OCI-LY1 (cell line): ENCODE data around the gene RNF114.

Source experiments
- H2AFZ ChIP-seq: fragments of 200-600 bp; sonication (generic), shearing (Covaris generic); 2 replicates; pipeline ENCODE4 v1.6.0; 2014; ENCODE audit warnings: antibody characterized with exemption, mild to moderate bottlenecking, low read length
- H3F3A ChIP-seq: fragments of 200-600 bp; sonication (generic), shearing (Covaris generic); 2 replicates; pipeline ENCODE4 v1.6.0; 2014; ENCODE audit warnings: mild to moderate bottlenecking, antibody characterized with exemption, low read length, moderate library complexity; ENCODE audit not compliant: insufficient read depth
- H3K27ac ChIP-seq: fragments of 200-600 bp; sonication (generic); 2 replicates; pipeline ENCODE4 v1.5.1; 2014; ENCODE audit warnings: low read length, mixed run types, mild to moderate bottlenecking, low read depth; ENCODE audit not compliant: poor library complexity, severe bottlenecking
- H3K27me3 ChIP-seq: fragments of 200-600 bp; sonication (generic); 2 replicates; pipeline ENCODE4 v1.6.0; 2014; ENCODE audit warnings: antibody characterized with exemption, mild to moderate bottlenecking, low read length, moderate library complexity; ENCODE audit not compliant: insufficient read depth
- H3K36me3 ChIP-seq: fragments of 200-600 bp; sonication (generic); 2 replicates; pipeline ENCODE4 v1.6.1; 2014; ENCODE audit warnings: mild to moderate bottlenecking, antibody characterized with exemption, low read length, moderate library complexity, mixed read lengths; ENCODE audit not compliant: insufficient read depth
- H3K4me1 ChIP-seq: fragments of 200-600 bp; sonication (generic); 2 replicates; pipeline ENCODE4 v1.5.1; 2014; ENCODE audit warnings: mild to moderate bottlenecking, low read length, moderate library complexity; ENCODE audit not compliant: insufficient read depth, severe bottlenecking
- H3K4me2 ChIP-seq: fragments of 200-600 bp; sonication (generic), shearing (Covaris generic); 2 replicates; pipeline ENCODE4 v1.6.1; 2014; ENCODE audit warnings: low read length
- H3K4me3 ChIP-seq: fragments of 200-600 bp; sonication (generic); 2 replicates; pipeline ENCODE4 v1.5.1; 2014; ENCODE audit warnings: low read length, low read depth, mild to moderate bottlenecking, mixed read lengths; ENCODE audit not compliant: poor library complexity, severe bottlenecking
- H3K79me2 ChIP-seq: fragments of 200-600 bp; shearing (Covaris generic); 2 replicates; pipeline ENCODE4 v1.6.1; 2016; ENCODE audit warnings: mixed run types, low read length, mixed read lengths; ENCODE audit not compliant: insufficient read depth
- H3K9ac ChIP-seq: fragments of 200-600 bp; sonication (generic), shearing (Covaris generic); 2 replicates; pipeline ENCODE4 v1.6.1; 2014; ENCODE audit warnings: mild to moderate bottlenecking, low read length, mixed read lengths
- H3K9me2 ChIP-seq: fragments of 200-600 bp; sonication (generic), shearing (Covaris generic); 2 replicates; pipeline ENCODE4 v1.6.1; 2014; ENCODE audit warnings: low read depth, mild to moderate bottlenecking, low read length, mixed read lengths
- H3K9me3 ChIP-seq: fragments of 200-600 bp; shearing (Covaris generic); 2 replicates; pipeline ENCODE4 v1.6.1; 2014; ENCODE audit warnings: low read length, mixed read lengths
- H4K20me1 ChIP-seq: fragments of 200-600 bp; sonication (generic), shearing (Covaris generic); 2 replicates; pipeline ENCODE4 v1.6.0; 2016; ENCODE audit warnings: mild to moderate bottlenecking, low read length; ENCODE audit not compliant: insufficient read depth
- CTCF ChIP-seq: fragments of 200-600 bp; sonication (generic), shearing (Covaris generic); IDR thresholded peaks from 2 replicates; pipeline ENCODE4 v1.5.1; 2017; ENCODE audit warnings: mild to moderate bottlenecking, antibody characterized with exemption, low read length, moderate library complexity, mixed read lengths
- EZH2 ChIP-seq: fragments of 200-600 bp; sonication (generic), shearing (Covaris generic); IDR thresholded peaks from 2 replicates; pipeline ENCODE4 v1.8.0; 2017; ENCODE audit warnings: borderline replicate concordance, mixed run types, mild to moderate bottlenecking, antibody characterized with exemption, low read length, moderate library complexity, mixed read lengths

The RNF114 gene

GRCh38 chr20:49942303-49942702 is 6.1 kb downstream of the RNF114 start:
- H3K4me1 ChIP-seq: peaks cover 20% of the 10 kb centered on the region
- no peak for TF ChIP-seq EZH2
- no peak for TF ChIP-seq CTCF
- no peaks in the 10 kb centered on the region for H3F3A ChIP-seq
- H2AFZ ChIP-seq: no peak overlapping the region
- no peaks in the 10 kb centered on the region for H4K20me1 ChIP-seq
- no peaks in the 10 kb centered on the region for H3K9me2 ChIP-seq
- peaks cover 48% of the 10 kb centered on the region for H3K79me2 ChIP-seq
- H3K27me3 ChIP-seq: no peaks in the 10 kb centered on the region
- no peak overlapping the region for H3K4me3 ChIP-seq
- no peaks in the 10 kb centered on the region for H3K9me3 ChIP-seq
- peaks cover 73% of the 10 kb centered on the region for H3K36me3 ChIP-seq
- no peak overlapping the region for H3K4me2 ChIP-seq
- no peak overlapping the region for H3K27ac ChIP-seq
- H3K9ac ChIP-seq: no peak overlapping the region

GRCh38 chr20:49942942-49943341 is 6.7 kb downstream of the RNF114 start:
- no peak overlapping the region for H3K27ac ChIP-seq
- no peaks in the 10 kb centered on the region for H4K20me1 ChIP-seq
- TF ChIP-seq CTCF (no peak), EZH2 (no peak)
- H2AFZ ChIP-seq: no peak overlapping the region
- no peak overlapping the region for H3K9ac ChIP-seq
- H3K79me2 ChIP-seq: peaks cover 42% of the 10 kb centered on the region
- no peaks in the 10 kb centered on the region for H3F3A ChIP-seq
- H3K4me3 ChIP-seq: no peak overlapping the region
- H3K27me3 ChIP-seq: no peaks in the 10 kb centered on the region
- H3K36me3 ChIP-seq: peaks cover 79% of the 10 kb centered on the region
- peaks cover 14% of the 10 kb centered on the region for H3K4me1 ChIP-seq
- H3K9me3 ChIP-seq: no peaks in the 10 kb centered on the region
- H3K4me2 ChIP-seq: no peak overlapping the region
- H3K9me2 ChIP-seq: no peaks in the 10 kb centered on the region

GRCh38 chr20:49945306-49945700 is 9.1 kb downstream of the RNF114 start:
- Histone ChIP-seq H3K36me3 (peaks cover 85% of the 10 kb centered on the region), H2AFZ (no peak overlapping the region), H3K4me3 (no peak overlapping the region), H3K9me3 (no peaks in the 10 kb centered on the region), H3K79me2 (peaks cover 21% of the 10 kb centered on the region), H3K9ac (no peak overlapping the region), H3K4me2 (no peak overlapping the region), H3K27me3 (no peaks in the 10 kb centered on the region), H4K20me1 (no peaks in the 10 kb centered on the region), H3K27ac (no peak overlapping the region), H3K9me2 (no peaks in the 10 kb centered on the region), H3K4me1 (no peaks in the 10 kb centered on the region), H3F3A (no peaks in the 10 kb centered on the region)
- TF ChIP-seq EZH2 (no peak), CTCF (no peak)
